ENCODE results near the gene CIAO3. TPM values are rescaled to one million over a fixed set of nuclear protein-coding genes. Genes with fewer than 3 reads are reported as not detected.
A peak's percentile ranks its signal among the peaks of the same experiment; 100 is the strongest.

Gene CIAO3
- total and polyA plus RNA-seq, 8 donors: 11.1 to 72.9 (median 16.3) TPM

GRCh38 chr16:766820-767640 lies 26.2 kb upstream of the CIAO3 start:
- FAIRE-seq: no peak
- Histone ChIP-seq H3K4me1 (no peaks in the 10 kb centered on the region), H3K9me3 (no peaks in the 10 kb centered on the region), H3K27me3 (no peaks in the 10 kb centered on the region), H3K4me3 (no peak overlapping the region), H3K36me3 (no peaks in the 10 kb centered on the region), H3K27ac (no peak overlapping the region)
- WGBS, 2 donors: 59 to 66% methylated on average over 34 to 35 of the region's 48 CpGs
- no peak for ATAC-seq
- intact Hi-C loops (cut with DNase I): no loop called here
- TF ChIP-seq CTCF (IDR thresholded peaks at IDR 0.05): no peak
- peak in 1 of 6 donors; percentile 76 for DNase-seq

DNA sequence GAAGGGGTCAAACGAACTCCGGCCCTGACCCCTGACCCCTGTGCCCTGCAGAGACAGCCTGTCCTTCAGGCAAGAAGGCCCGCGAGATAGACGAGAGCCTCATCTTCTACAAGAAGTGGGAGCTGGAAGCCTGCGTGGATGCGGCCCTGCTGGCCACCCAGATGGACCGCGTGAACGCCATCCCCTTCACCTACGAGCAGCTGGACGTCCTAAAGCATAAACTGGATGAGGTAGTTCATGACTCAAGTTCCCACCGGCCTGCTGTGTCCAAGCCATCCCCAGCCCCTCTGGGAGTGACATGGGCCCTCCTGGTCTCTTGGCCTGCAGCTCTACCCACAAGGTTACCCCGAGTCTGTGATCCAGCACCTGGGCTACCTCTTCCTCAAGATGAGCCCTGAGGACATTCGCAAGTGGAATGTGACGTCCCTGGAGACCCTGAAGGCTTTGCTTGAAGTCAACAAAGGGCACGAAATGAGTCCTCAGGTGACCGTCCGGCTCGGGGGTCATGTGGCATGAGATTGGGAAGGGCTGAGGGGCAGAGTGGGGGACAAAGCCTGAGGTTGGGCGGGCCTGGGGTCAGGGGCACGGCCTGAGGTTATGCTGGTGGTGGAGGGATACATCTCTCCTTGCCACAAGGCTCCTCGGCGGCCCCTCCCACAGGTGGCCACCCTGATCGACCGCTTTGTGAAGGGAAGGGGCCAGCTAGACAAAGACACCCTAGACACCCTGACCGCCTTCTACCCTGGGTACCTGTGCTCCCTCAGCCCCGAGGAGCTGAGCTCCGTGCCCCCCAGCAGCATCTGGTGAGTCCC lies 25.4 kb upstream of the CIAO3 start:
- H3K27ac ChIP-seq: no peak overlapping the region
- no peak for DNase-seq
- H3K4me1 ChIP-seq: no peaks in the 10 kb centered on the region
- no peak for ATAC-seq
- H3K4me3 ChIP-seq: no peak overlapping the region
- no peaks in the 10 kb centered on the region for H3K36me3 ChIP-seq
- intact Hi-C loops (cut with DNase I): no loop called here
- no peaks in the 10 kb centered on the region for H3K9me3 ChIP-seq
- H3K27me3 ChIP-seq: no peaks in the 10 kb centered on the region
- FAIRE-seq: no peak
- 69% methylated on average over 28 to 29 of the region's 29 CpGs for WGBS, 2 donors
- no peak for TF ChIP-seq CTCF (IDR thresholded peaks at IDR 0.05)

GRCh38 chr16:765488-765865 lies 24.7 kb upstream of the CIAO3 start:
- DNase-seq: peak in 1 of 6 donors; percentile 28
- 74 to 87% methylated on average over 29 of the region's 29 CpGs for WGBS, 2 donors
- no peak for TF ChIP-seq CTCF (IDR thresholded peaks at IDR 0.05)
- H3K27ac ChIP-seq: no peak overlapping the region
- no peak overlapping the region for H3K4me3 ChIP-seq
- no peak for FAIRE-seq
- H3K36me3 ChIP-seq: no peaks in the 10 kb centered on the region
- ATAC-seq: no peak
- no peaks in the 10 kb centered on the region for H3K27me3 ChIP-seq
- no peaks in the 10 kb centered on the region for H3K4me1 ChIP-seq
- no peaks in the 10 kb centered on the region for H3K9me3 ChIP-seq
- intact Hi-C loops (cut with DNase I): no loop called here

GRCh38 chr16:764848-765487 lies 24.2 kb upstream of the CIAO3 start:
- Histone ChIP-seq H3K27me3 (no peaks in the 10 kb centered on the region), H3K4me1 (no peaks in the 10 kb centered on the region), H3K4me3 (no peak overlapping the region), H3K9me3 (no peaks in the 10 kb centered on the region), H3K36me3 (no peaks in the 10 kb centered on the region), H3K27ac (no peak overlapping the region)
- FAIRE-seq (no peak), ATAC-seq (no peak), DNase-seq (peak in 3 of 6 donors; percentile 20 to 74 (median 52))
- intact Hi-C loops (cut with DNase I): no loop called here
- no peak for TF ChIP-seq CTCF (IDR thresholded peaks at IDR 0.05)
- WGBS, 2 donors: 64 to 78% methylated on average over 34 to 38 of the region's 38 CpGs

Measured in pancreas (tissue), 10 donors.